ENCODE data around the gene PRR9.

DNA sequence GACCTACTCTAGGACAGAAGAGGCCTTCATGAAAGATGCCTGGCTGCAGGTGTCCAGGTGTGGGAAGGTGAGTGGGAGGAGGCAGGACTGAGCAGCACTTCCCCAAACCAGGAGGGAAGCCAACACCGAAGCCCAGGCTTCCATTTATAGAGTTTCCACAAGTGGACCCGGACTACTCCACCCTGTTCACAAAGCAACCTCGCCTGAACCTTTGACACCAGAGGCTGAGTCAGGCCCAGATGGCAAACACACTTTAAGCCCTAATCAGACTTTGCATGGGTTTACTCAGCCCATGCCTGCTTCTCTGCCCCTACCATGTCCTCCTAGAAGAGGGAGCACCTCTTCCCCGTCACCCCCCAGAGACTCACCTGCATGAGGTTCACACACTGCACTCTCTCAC, 14.0 kb downstream of the PRR9 start:
- TF ChIP-seq, protein P1, sequence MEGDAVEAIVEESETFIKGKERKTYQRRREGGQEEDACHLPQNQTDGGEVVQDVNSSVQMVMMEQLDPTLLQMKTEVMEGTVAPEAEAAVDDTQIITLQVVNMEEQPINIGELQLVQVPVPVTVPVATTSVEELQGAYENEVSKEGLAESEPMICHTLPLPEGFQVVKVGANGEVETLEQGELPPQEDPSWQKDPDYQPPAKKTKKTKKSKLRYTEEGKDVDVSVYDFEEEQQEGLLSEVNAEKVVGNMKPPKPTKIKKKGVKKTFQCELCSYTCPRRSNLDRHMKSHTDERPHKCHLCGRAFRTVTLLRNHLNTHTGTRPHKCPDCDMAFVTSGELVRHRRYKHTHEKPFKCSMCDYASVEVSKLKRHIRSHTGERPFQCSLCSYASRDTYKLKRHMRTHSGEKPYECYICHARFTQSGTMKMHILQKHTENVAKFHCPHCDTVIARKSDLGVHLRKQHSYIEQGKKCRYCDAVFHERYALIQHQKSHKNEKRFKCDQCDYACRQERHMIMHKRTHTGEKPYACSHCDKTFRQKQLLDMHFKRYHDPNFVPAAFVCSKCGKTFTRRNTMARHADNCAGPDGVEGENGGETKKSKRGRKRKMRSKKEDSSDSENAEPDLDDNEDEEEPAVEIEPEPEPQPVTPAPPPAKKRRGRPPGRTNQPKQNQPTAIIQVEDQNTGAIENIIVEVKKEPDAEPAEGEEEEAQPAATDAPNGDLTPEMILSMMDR (IDR thresholded peaks at IDR 0.05), result no peak
- TF ChIP-seq EZH2 (IDR thresholded peaks at IDR 0.05), result no peak
- no peak for TF ChIP-seq EZH2phosphoT487 (IDR thresholded peaks at IDR 0.05)
